H9 (cell line): ENCODE results near the gene CRISPLD2. TPM values are rescaled to one million over a fixed set of nuclear protein-coding genes. Genes with fewer than 3 reads are reported as not detected.

Source experiments
- DNase-seq: peaks from one replicate; pipeline ENCODE4 v3.0.0-alpha.2; 2017
- H2AFZ ChIP-seq: one replicate; pipeline ENCODE4 v1.6.1; 2013; ENCODE audit warnings: mild to moderate bottlenecking, low read length, control low read depth, moderate library complexity
- H2AK5ac ChIP-seq: 2 replicates; pipeline ENCODE4 v1.6.1; 2013; ENCODE audit warnings: low read length, control low read depth, mixed read lengths; ENCODE audit not compliant: insufficient read length
- H2BK120ac ChIP-seq: one replicate; pipeline ENCODE4 v1.6.1; 2013; ENCODE audit warnings: low read depth, mild to moderate bottlenecking, low read length, control low read depth, inconsistent platforms; ENCODE audit not compliant: poor library complexity, severe bottlenecking
- H2BK12ac ChIP-seq: 2 replicates; pipeline ENCODE4 v1.6.1; 2013; ENCODE audit warnings: low read length, control low read depth, mixed read lengths, low read depth; ENCODE audit not compliant: insufficient read length
- H2BK15ac ChIP-seq: 2 replicates; pipeline ENCODE4 v1.6.1; 2013; ENCODE audit warnings: low read depth, low read length, control low read depth
- H2BK20ac ChIP-seq: one replicate; pipeline ENCODE4 v1.6.1; 2013; ENCODE audit warnings: low read depth, mild to moderate bottlenecking, low read length, control low read depth, inconsistent platforms; ENCODE audit not compliant: poor library complexity, severe bottlenecking
- H2BK5ac ChIP-seq: 2 replicates; pipeline ENCODE4 v1.6.1; 2013; ENCODE audit warnings: low read length, control low read depth, mixed read lengths; ENCODE audit not compliant: insufficient read length
- H3K14ac ChIP-seq: 2 replicates; pipeline ENCODE4 v1.6.1; 2013; ENCODE audit warnings: low read length, control low read depth; ENCODE audit not compliant: insufficient read depth
- H3K18ac ChIP-seq: 2 replicates; pipeline ENCODE4 v1.6.1; 2013; ENCODE audit warnings: low read depth, mild to moderate bottlenecking, mixed read lengths, low read length, control low read depth; ENCODE audit not compliant: insufficient read length
- H3K23ac ChIP-seq: 2 replicates; pipeline ENCODE4 v1.6.1; 2013; ENCODE audit warnings: low read length, control low read depth, mixed read lengths, low read depth; ENCODE audit not compliant: insufficient read length
- H3K23me2 ChIP-seq: 2 replicates; pipeline ENCODE4 v1.6.1; 2013; ENCODE audit warnings: low read depth, mild to moderate bottlenecking, mixed read lengths, low read length, control low read depth; ENCODE audit not compliant: insufficient read length, poor library complexity, severe bottlenecking
- H3K27ac ChIP-seq: 2 replicates; pipeline ENCODE4 v1.5.1; 2013; ENCODE audit warnings: low read length, control low read depth, mixed read lengths, low read depth; ENCODE audit not compliant: insufficient read length
- H3K27me3 ChIP-seq: 2 replicates; pipeline ENCODE4 v1.6.1; 2013; ENCODE audit warnings: low read length, control low read depth, inconsistent platforms; ENCODE audit not compliant: insufficient read depth
- H3K4ac ChIP-seq: 2 replicates; pipeline ENCODE4 v1.6.1; 2013; ENCODE audit warnings: low read depth, mild to moderate bottlenecking, control low read depth, inconsistent platforms, low read length, moderate library complexity
- H3K4me1 ChIP-seq: 2 replicates; pipeline ENCODE4 v1.6.1; 2013; ENCODE audit warnings: low read length, control low read depth, inconsistent platforms; ENCODE audit not compliant: insufficient read depth
- H3K4me2 ChIP-seq: 2 replicates; pipeline ENCODE4 v1.6.1; 2013; ENCODE audit warnings: low read length, control low read depth, mixed read lengths; ENCODE audit not compliant: insufficient read length, insufficient read depth
- H3K56ac ChIP-seq: 2 replicates; pipeline ENCODE4 v1.6.1; 2013; ENCODE audit warnings: low read depth, mild to moderate bottlenecking, mixed read lengths, low read length, control low read depth; ENCODE audit not compliant: insufficient read length
- H3K79me1 ChIP-seq: 2 replicates; pipeline ENCODE4 v1.6.1; 2013; ENCODE audit warnings: low read depth, mild to moderate bottlenecking, moderate library complexity, low read length, control low read depth, inconsistent platforms; ENCODE audit not compliant: insufficient read depth, poor library complexity, severe bottlenecking
- H3K79me2 ChIP-seq: 2 replicates; pipeline ENCODE4 v1.6.1; 2013; ENCODE audit warnings: low read length, control low read depth, inconsistent platforms; ENCODE audit not compliant: insufficient read depth
- H3K9ac ChIP-seq: 2 replicates; pipeline ENCODE4 v1.6.1; 2013; ENCODE audit warnings: low read length, control low read depth, mixed read lengths; ENCODE audit not compliant: insufficient read length; ENCODE audit errors: extremely low read depth
- H3K9me3 ChIP-seq: one replicate; pipeline ENCODE4 v1.6.1; 2013; ENCODE audit warnings: low read depth, low read length, inconsistent platforms; ENCODE audit not compliant: control insufficient read depth
- H3T11ph ChIP-seq: one replicate; pipeline ENCODE4 v1.6.1; 2013; ENCODE audit warnings: mild to moderate bottlenecking, low read length, control low read depth, inconsistent platforms
- H4K20me1 ChIP-seq: one replicate; pipeline ENCODE4 v1.6.1; 2013; ENCODE audit not compliant: control insufficient read depth, insufficient read length, insufficient read depth
- H4K5ac ChIP-seq: 2 replicates; pipeline ENCODE4 v1.6.1; 2013; ENCODE audit warnings: low read depth, mild to moderate bottlenecking, mixed read lengths, low read length, control low read depth; ENCODE audit not compliant: insufficient read length
- H4K8ac ChIP-seq: replicated peaks from 2 replicates; pipeline ENCODE4 v1.6.1; 2013; ENCODE audit warnings: low read length, control low read depth, mixed read lengths, low read depth; ENCODE audit not compliant: insufficient read length
- H4K91ac ChIP-seq: 2 replicates; pipeline ENCODE4 v1.6.1; 2013; ENCODE audit warnings: low read depth, mild to moderate bottlenecking, moderate library complexity, mixed read lengths, low read length, control low read depth; ENCODE audit not compliant: insufficient read length
- H3K27ac Mint-ChIP-seq, 3 experiments: 2 replicates in 2 of 3; 3 replicates in 1 of 3; pipeline ENCODE4 v1.8.0; 2020 to 2021; ENCODE audit warnings: mixed read lengths in 3 of 3, mild to moderate bottlenecking in 1 of 3, moderate library complexity in 1 of 3
- H3K27me3 Mint-ChIP-seq: 2 replicates; pipeline ENCODE4 v1.8.0; 2021; ENCODE audit warnings: low read depth, mild to moderate bottlenecking, moderate library complexity, mixed read lengths
- H3K36me3 Mint-ChIP-seq, 3 experiments: 2 replicates in 2 of 3; 3 replicates in 1 of 3; pipeline ENCODE4 v1.8.0; 2020 to 2021; ENCODE audit warnings: low read depth in 3 of 3, mixed read lengths in 3 of 3; ENCODE audit not compliant: insufficient read depth in 1 of 3
- H3K4me1 Mint-ChIP-seq, 2 experiments: 2 replicates each; pipeline ENCODE4 v1.8.0; 2020; ENCODE audit warnings: mixed read lengths in 2 of 2
- H3K4me3 Mint-ChIP-seq, 2 experiments: 2 replicates in 1 of 2; 3 replicates in 1 of 2; pipeline ENCODE4 v1.8.0; 2020 to 2021; ENCODE audit warnings: mild to moderate bottlenecking in 2 of 2, mixed read lengths in 2 of 2, moderate library complexity in 1 of 2
- H3K9me3 Mint-ChIP-seq, 2 experiments: 2 replicates in 1 of 2; 3 replicates in 1 of 2; pipeline ENCODE4 v1.8.0; 2020; ENCODE audit warnings: mild to moderate bottlenecking in 2 of 2, mixed read lengths in 2 of 2, moderate library complexity in 1 of 2
- WGBS: extraction: QIAGEN DNeasy Blood & Tissue Kit; methylation state at CpG from one replicate; pipeline ENCODE4 v1.1.7; 2013; ENCODE audit warnings: missing lambda C conversion rate, low lambda C conversion rate, mixed read lengths; ENCODE audit not compliant: insufficient read length; ENCODE audit errors: extremely low coverage; 5-methylcytosine and 5-hydroxymethylcytosine counted together
- total RNA-seq: library from RNA; stranded (reverse); gene quantifications from 2 replicates; pipeline ENCODE4 v1.2.1, GENCODE V29; 2021
- TF ChIP-seq, protein P1 (sequence below): fragments of 200-600 bp; sonication (generic); conservative IDR thresholded peaks from 3 replicates; pipeline ENCODE4 v1.8.0; 2021; ENCODE audit warnings: antibody characterized with exemption, mild to moderate bottlenecking

The CRISPLD2 gene
- total RNA-seq, 1 experiment from 2014 or later, result 2.3 TPM

DNA sequence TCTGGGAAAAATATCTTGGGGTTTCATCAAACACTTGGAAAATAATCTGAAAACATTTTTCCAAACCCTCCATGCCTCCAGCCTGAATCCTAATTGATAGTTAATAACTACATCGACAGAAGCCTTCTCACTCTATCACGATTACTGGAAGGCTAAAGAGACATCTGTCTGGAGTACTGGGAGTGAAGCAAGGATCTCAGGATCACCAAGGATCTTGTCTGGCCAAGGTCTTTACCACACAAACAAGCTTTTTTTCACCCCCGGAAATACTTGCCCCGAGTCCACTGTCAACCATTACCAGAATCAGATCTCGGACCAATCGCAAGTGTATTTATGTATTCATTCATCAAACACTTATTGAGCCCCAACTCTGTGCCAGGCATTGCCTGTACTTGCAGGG, 28.3 kb upstream of the CRISPLD2 start:
- no peak overlapping the region for H4K5ac ChIP-seq
- WGBS, result no CpG with 5 or more reads among the region's 6 CpGs
- no peaks in the 10 kb centered on the region for H4K20me1 ChIP-seq
- H2BK5ac ChIP-seq, result no peak overlapping the region
- no peak overlapping the region for H3K9ac ChIP-seq
- Mint-ChIP-seq H3K27ac (no peak overlapping the region), H3K36me3 (no peaks in the 10 kb centered on the region), H3K4me3 (no peak overlapping the region), H3K9me3 (no peaks in the 10 kb centered on the region), H3K4me1 (0 out of 4 replicates have a peak, but pooled peaks cover 0 to 4% of the 10 kb centered on the region in 2 experiments), H3K27me3 (no peaks in the 10 kb centered on the region)
- no peak overlapping the region for H4K8ac ChIP-seq
- no peak overlapping the region for H2BK12ac ChIP-seq
- no peaks in the 10 kb centered on the region for H3K79me1 ChIP-seq
- TF ChIP-seq, protein P1, sequence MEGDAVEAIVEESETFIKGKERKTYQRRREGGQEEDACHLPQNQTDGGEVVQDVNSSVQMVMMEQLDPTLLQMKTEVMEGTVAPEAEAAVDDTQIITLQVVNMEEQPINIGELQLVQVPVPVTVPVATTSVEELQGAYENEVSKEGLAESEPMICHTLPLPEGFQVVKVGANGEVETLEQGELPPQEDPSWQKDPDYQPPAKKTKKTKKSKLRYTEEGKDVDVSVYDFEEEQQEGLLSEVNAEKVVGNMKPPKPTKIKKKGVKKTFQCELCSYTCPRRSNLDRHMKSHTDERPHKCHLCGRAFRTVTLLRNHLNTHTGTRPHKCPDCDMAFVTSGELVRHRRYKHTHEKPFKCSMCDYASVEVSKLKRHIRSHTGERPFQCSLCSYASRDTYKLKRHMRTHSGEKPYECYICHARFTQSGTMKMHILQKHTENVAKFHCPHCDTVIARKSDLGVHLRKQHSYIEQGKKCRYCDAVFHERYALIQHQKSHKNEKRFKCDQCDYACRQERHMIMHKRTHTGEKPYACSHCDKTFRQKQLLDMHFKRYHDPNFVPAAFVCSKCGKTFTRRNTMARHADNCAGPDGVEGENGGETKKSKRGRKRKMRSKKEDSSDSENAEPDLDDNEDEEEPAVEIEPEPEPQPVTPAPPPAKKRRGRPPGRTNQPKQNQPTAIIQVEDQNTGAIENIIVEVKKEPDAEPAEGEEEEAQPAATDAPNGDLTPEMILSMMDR, result no peak
- H2AFZ ChIP-seq, result no peak overlapping the region
- no peaks in the 10 kb centered on the region for H3K9me3 ChIP-seq
- H3K23me2 ChIP-seq, result no peaks in the 10 kb centered on the region
- no peaks in the 10 kb centered on the region for H3K4me1 ChIP-seq
- no peak overlapping the region for H2BK120ac ChIP-seq
- no peak overlapping the region for H3K56ac ChIP-seq
- H3K27me3 ChIP-seq, result no peaks in the 10 kb centered on the region
- H3K18ac ChIP-seq, result no peak overlapping the region
- H2BK20ac ChIP-seq, result no peak overlapping the region
- no peak overlapping the region for H3K27ac ChIP-seq
- no peak overlapping the region for H3K4ac ChIP-seq
- H3K79me2 ChIP-seq, result no peaks in the 10 kb centered on the region
- H2AK5ac ChIP-seq, result no peak overlapping the region
- H3K4me2 ChIP-seq, result no peak overlapping the region
- no peak overlapping the region for H3K14ac ChIP-seq
- H3T11ph ChIP-seq, result no peak overlapping the region
- no peak overlapping the region for H3K23ac ChIP-seq
- no peak for DNase-seq
- no peak overlapping the region for H2BK15ac ChIP-seq
- no peak overlapping the region for H4K91ac ChIP-seq
